Measurements from ENCODE around the gene IRF3.

IRF3 gene

GRCh38 chr19:49665036-49665350 is 664 bp downstream of the IRF3 start:
- no peak for FAIRE-seq
- no peak for TF ChIP-seq POLR2A (IDR thresholded peaks at IDR 0.05; ENCODE audit: low read depth, low read length)
- no peak for DNase-seq (ENCODE audit: insufficient read length, low spot score)

GRCh38 chr19:49664171-49665035 is 1.3 kb downstream of the IRF3 start:
- FAIRE-seq, result no peak
- DNase-seq (ENCODE audit: insufficient read length, low spot score), result peak; percentile 91
- peak; percentile 75; the same call in 1 of the 2 replicates for TF ChIP-seq POLR2A (IDR thresholded peaks at IDR 0.05; ENCODE audit: low read depth, low read length)

- TF ChIP-seq POLR2A (IDR thresholded peaks at IDR 0.05; ENCODE audit: low read depth, low read length), result no peak
- DNase-seq (ENCODE audit: insufficient read length, low spot score), result no peak
- FAIRE-seq, result no peak
These were observed 2.4 kb downstream of the IRF3 start for GRCh38 chr19:49663224-49663623.

GRCh38 chr19:49662011-49662410 is 3.6 kb downstream of the IRF3 start:
- TF ChIP-seq POLR2A (IDR thresholded peaks at IDR 0.05; ENCODE audit: low read depth, low read length), result no peak
- no peak for FAIRE-seq

GRCh38 chr19:49660338-49660961 is 5.2 kb downstream of the IRF3 start:
- TF ChIP-seq POLR2A (IDR thresholded peaks at IDR 0.05; ENCODE audit: low read depth, low read length), result no peak
- FAIRE-seq (no peak), DNase-seq (ENCODE audit: insufficient read length, low spot score) (no peak)

More at GRCh38 chr19:49662011-49662410, 3.6 kb downstream of the IRF3 start:
- DNase-seq (ENCODE audit: insufficient read length, low spot score), result no peak

- no peak for TF ChIP-seq POLR2A (IDR thresholded peaks at IDR 0.05; ENCODE audit: low read depth, low read length)
- FAIRE-seq (no peak), DNase-seq (ENCODE audit: insufficient read length, low spot score) (no peak)
These were observed 6.9 kb downstream of the IRF3 start for GRCh38 chr19:49658566-49659442.

GRCh38 chr19:49658139-49658517 is 7.5 kb downstream of the IRF3 start:
- DNase-seq (ENCODE audit: insufficient read length, low spot score) (no peak), FAIRE-seq (no peak)
- TF ChIP-seq POLR2A (IDR thresholded peaks at IDR 0.05; ENCODE audit: low read depth, low read length), result no peak

GRCh38 chr19:49657493-49658138 is 8.0 kb downstream of the IRF3 start:
- TF ChIP-seq POLR2A (IDR thresholded peaks at IDR 0.05; ENCODE audit: low read depth, low read length), result no peak
- FAIRE-seq (no peak), DNase-seq (ENCODE audit: insufficient read length, low spot score) (no peak)

GRCh38 chr19:49656456-49657109 is 9.1 kb downstream of the IRF3 start:
- FAIRE-seq, result no peak
- TF ChIP-seq POLR2A (IDR thresholded peaks at IDR 0.05; ENCODE audit: low read depth, low read length), result no peak
- DNase-seq (ENCODE audit: insufficient read length, low spot score), result no peak

- DNase-seq (ENCODE audit: insufficient read length, low spot score), result no peak
- no peak for FAIRE-seq
- no peak for TF ChIP-seq POLR2A (IDR thresholded peaks at IDR 0.05; ENCODE audit: low read depth, low read length)
These were observed 9.8 kb downstream of the IRF3 start for GRCh38 chr19:49655570-49656455.

- no peak for FAIRE-seq
- DNase-seq (ENCODE audit: insufficient read length, low spot score), result no peak
- TF ChIP-seq POLR2A (IDR thresholded peaks at IDR 0.05; ENCODE audit: low read depth, low read length), result no peak
These were observed 11.1 kb downstream of the IRF3 start for GRCh38 chr19:49654581-49654980.

- DNase-seq (ENCODE audit: insufficient read length, low spot score) (no peak), FAIRE-seq (no peak)
- TF ChIP-seq POLR2A (IDR thresholded peaks at IDR 0.05; ENCODE audit: low read depth, low read length), result no peak
These were observed 12.2 kb downstream of the IRF3 start for GRCh38 chr19:49653466-49653806.
